ENCODE data around the gene LAMB1.
"Not testable (repeated sequence)": the region's sequence is repeated elsewhere in the genome, so short reads cannot be mapped to it uniquely, and the experiment has no call there.

LAMB1 gene

DNA sequence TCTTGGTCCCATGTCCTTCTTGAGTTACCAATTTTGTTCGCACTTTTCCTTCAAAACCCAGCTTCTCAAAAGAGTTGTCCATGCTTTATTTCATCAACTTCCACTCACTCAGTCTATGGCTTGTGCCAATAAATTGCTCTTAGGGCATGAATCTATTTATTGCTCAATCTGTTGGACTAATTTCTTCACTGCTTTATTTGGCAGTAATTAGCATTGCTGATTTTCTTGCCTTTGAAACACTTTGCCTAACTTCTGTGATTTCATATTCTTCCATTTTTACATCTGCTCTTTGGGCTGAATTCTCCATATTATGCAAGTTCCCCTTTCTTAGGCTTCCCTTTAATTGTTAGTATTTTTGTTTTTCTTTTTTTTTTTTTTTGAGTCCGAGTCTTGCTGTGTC lies 95.2 kb downstream of the LAMB1 start:
- no peak for DNase-seq

- no peak for DNase-seq
Observed at GRCh38 chr7:107902381-107902780, 100.6 kb downstream of the LAMB1 start.

- no peak for DNase-seq
Observed at GRCh38 chr7:107900496-107901015, 102.4 kb downstream of the LAMB1 start.

GRCh38 chr7:107898997-107899594 lies 103.9 kb downstream of the LAMB1 start:
- DNase-seq, result no peak

DNA sequence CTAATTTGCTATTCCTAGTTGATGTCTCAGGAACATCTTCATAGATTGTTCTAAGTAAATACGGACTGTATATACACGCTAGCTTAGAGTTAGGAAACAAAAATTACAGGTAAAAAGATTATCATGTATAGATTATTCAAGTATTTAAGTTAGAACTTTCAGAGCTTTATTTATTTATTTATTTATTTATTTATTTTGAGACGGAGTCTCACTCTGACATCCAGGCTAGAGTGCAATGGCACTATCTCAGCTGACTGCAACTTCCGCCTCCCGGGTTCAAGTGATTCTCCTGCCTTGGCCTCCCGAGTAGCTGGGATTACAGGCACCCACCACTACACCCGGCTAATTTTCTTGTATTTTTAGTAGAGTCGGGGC lies 110.6 kb downstream of the LAMB1 start:
- not testable (repeated sequence) for DNase-seq

- DNase-seq, result peak; percentile 57
Observed at GRCh38 chr7:107891636-107892366, 111.2 kb downstream of the LAMB1 start.

DNA sequence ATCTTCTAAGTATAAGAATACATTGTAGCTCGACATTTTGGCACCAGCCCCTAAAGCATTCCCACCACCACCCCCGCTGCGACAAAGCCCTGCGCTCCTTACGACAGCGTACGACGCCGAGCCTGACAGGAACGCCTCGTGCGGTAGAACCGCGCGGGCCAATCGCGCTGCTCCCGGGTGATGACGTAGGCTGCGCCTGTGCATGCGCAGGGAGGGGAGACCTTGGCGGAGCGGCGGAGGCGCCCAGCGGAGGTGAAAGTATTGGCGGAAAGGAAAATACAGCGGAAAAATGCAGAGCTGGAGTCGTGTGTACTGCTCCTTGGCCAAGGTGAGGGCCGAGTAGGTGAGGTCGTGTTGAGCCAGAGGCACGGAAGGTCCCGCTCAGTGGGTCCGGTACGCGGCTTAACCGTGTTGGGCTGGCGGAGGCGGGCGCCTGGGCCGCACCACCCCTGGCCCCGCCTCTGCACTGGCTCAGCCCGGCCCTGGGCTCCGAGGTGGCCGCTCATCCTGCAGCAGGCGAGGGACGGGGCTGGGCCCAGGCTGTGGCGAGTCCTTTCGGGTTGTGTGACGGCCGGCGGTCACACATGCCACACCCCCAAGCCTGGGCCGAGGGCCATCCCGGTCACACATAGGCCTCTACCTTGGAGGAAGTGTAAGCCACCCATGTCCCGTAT lies 111.9 kb downstream of the LAMB1 start, which contains the start of gene DLD:
TSS of gene DLD (plus strand) at position 222 of the 674 bp plus-strand sequence. CDS start at position 290, 68 bp downstream.
- peak; percentile 93 for DNase-seq

- DNase-seq, result no peak
Observed at GRCh38 chr7:107890493-107890961, 112.4 kb downstream of the LAMB1 start.

- DNase-seq, result peak; percentile 25
Observed at GRCh38 chr7:107889992-107890391, 113.0 kb downstream of the LAMB1 start.

- DNase-seq, result not testable (repeated sequence)
Observed at GRCh38 chr7:107887827-107888226, 115.1 kb downstream of the LAMB1 start.

GRCh38 chr7:107884066-107884818 lies 118.7 kb downstream of the LAMB1 start:
- DNase-seq, result no peak

DNA sequence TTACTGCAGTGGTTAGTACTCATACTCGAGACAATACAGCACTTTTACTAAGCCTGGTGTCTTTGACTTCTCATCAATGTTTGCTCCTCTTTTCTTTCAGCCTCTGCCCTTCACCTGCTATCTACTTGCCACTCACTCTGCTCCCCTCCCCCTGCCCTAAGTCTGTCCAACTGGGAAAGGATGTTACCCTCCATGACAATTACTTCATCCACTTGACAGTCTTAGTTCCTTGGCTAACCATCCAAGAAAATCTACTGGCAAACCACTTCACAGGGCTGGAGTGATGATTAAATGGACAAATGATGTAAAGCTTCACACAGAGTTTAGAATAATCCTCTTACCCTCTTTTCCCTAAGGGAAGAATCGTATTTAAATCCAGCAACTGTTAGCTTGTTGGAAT lies 120.2 kb downstream of the LAMB1 start:
- DNase-seq, result no peak

- peak; percentile 80 for DNase-seq
Observed at GRCh38 chr7:107879400-107880035, 123.4 kb downstream of the LAMB1 start.

- no peak for DNase-seq
Observed at GRCh38 chr7:107878636-107879035, 124.3 kb downstream of the LAMB1 start.

DNA sequence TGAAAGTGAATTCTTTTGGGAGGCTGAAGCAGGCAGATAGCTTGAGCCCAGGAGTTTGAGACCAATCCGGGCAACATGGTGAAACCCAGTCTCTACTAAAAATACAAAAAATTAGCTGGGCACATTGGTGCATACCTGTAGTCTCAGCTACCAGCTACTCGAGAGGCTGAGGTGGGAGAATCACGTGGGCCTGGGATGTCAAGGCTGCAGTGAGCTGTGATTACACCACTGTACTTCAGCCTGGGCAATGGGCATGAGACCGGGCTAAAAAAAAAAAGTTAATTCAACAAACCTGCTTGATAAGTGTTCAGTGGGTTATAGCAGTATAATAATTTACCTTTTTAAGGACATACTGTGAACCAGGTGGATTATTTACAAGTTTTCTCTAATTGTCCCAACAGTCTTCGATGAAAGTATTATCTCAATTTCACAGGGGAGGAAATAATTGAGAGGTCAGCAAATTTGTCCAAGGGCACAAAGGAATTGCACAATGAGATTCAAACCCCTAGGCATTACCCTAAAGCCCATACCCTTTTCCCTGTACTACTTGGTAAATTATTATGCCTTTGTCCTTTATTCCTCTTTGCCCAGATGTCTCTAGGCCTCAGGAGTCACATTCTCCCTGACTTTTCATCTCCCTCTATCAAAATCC lies 125.1 kb downstream of the LAMB1 start:
- DNase-seq, result no peak

DNA sequence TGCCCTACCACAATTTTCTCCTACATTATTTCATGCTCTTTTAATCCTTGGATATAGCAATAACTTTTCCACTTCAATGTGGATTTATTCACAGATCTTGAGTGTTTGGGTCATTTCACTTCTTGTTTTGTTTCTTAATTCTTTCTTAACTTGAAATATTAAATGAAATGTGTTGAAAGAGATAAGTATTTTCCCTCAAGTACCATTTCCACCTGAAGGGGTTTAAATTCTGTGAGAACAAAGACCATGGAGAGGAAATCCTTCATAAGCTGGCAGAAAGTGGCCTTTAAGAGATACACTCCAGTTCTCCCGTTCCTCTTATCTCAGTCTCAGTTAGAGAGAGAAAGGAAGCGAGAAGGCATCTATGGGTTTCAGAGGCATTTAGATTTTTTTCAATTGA lies 126.0 kb downstream of the LAMB1 start:
- no peak for DNase-seq

GRCh38 chr7:107874605-107875446 lies 128.1 kb downstream of the LAMB1 start:
- peak; percentile 89 for DNase-seq

GRCh38 chr7:107874111-107874510 lies 128.8 kb downstream of the LAMB1 start:
- peak; percentile 32 for DNase-seq

Measured in hematopoietic multipotent progenitor cell treated with erythropoietin and hydrocortisone succinate and interleukin-3 and kit ligand, for 8 days (in vitro differentiated cells).